Mononuclear cell (primary cell): ENCODE measurements around the gene YPEL3. TPM values are rescaled to one million over a fixed set of nuclear protein-coding genes. Genes with fewer than 3 reads are reported as not detected.

Experiments used
- H3K27me3 ChIP-seq: 2 replicates; pipeline ENCODE4 v1.6.0; 2011; ENCODE audit warnings: low read length, control low read depth; ENCODE audit not compliant: insufficient read depth
- H3K4me1 ChIP-seq: 2 replicates; pipeline ENCODE4 v1.5.1; 2011; ENCODE audit warnings: mild to moderate bottlenecking, low read length, control low read depth; ENCODE audit not compliant: insufficient read depth
- H3K4me3 ChIP-seq: 2 replicates; pipeline ENCODE4 v1.5.1; 2011; ENCODE audit warnings: mild to moderate bottlenecking, low read length, moderate library complexity
- H3K9me3 ChIP-seq: 2 replicates; pipeline ENCODE4 v1.5.1; 2011; ENCODE audit warnings: low read depth, mild to moderate bottlenecking, control low read depth, low read length
- total RNA-seq: library from RNA; depleted of rRNA; stranded (reverse); fragments of >200 nt; gene quantifications from one replicate; pipeline ENCODE4 v1.2.3, GENCODE V29; 2012

The YPEL3 gene
- total RNA-seq, 1 donor: 66.0 TPM

- no peak overlapping the region for H3K4me3 ChIP-seq
- no peaks in the 10 kb centered on the region for H3K9me3 ChIP-seq
- H3K4me1 ChIP-seq: peaks cover 14% of the 10 kb centered on the region
- H3K27me3 ChIP-seq: no peaks in the 10 kb centered on the region
These were observed 35.7 kb downstream of the YPEL3 start for GRCh38 chr16:30060346-30060745.

- Histone ChIP-seq H3K27me3 (no peaks in the 10 kb centered on the region), H3K4me3 (no peak overlapping the region)
These were observed 41.0 kb downstream of the YPEL3 start for GRCh38 chr16:30054959-30055553.

DNA sequence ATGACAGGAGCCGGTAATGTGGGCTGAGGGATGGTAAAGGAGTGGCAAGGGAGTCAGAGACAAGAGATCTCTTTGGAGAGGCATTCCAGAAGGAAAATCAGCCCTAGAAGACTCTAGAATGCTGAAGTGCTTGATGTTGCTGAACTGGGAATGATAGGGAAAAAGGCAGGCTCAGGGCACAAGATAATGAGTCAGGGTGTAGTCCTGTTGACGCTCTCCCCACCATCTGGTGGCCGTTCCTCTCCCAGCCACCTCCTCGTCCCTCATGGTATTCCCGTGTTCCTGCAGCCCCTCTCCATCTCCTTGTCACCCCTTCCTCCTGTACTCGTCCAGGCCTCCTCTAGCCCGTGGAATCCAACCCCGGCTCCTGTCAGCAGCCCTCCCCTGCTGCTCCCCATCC, 41.6 kb downstream of the YPEL3 start:
- peaks cover 19% of the 10 kb centered on the region for H3K4me1 ChIP-seq
- no peak overlapping the region for H3K4me3 ChIP-seq
- H3K27me3 ChIP-seq: no peaks in the 10 kb centered on the region
- H3K9me3 ChIP-seq: no peaks in the 10 kb centered on the region

More at GRCh38 chr16:30054959-30055553, 41.0 kb downstream of the YPEL3 start:
- Histone ChIP-seq H3K9me3 (no peaks in the 10 kb centered on the region), H3K4me1 (peaks cover 19% of the 10 kb centered on the region)

- Histone ChIP-seq H3K27me3 (no peaks in the 10 kb centered on the region), H3K9me3 (no peaks in the 10 kb centered on the region), H3K4me1 (peaks cover 19% of the 10 kb centered on the region), H3K4me3 (peak overlapping the region; percentile 44)
These were observed 42.5 kb downstream of the YPEL3 start for GRCh38 chr16:30053376-30054015.

- H3K4me3 ChIP-seq: peak overlapping the region; percentile 44
- H3K9me3 ChIP-seq: no peaks in the 10 kb centered on the region
- peaks cover 19% of the 10 kb centered on the region for H3K4me1 ChIP-seq
- no peaks in the 10 kb centered on the region for H3K27me3 ChIP-seq
These were observed 43.2 kb downstream of the YPEL3 start for GRCh38 chr16:30052671-30053372.

GRCh38 chr16:30051518-30051917, 44.5 kb downstream of the YPEL3 start:
- Histone ChIP-seq H3K4me3 (no peak overlapping the region), H3K27me3 (no peaks in the 10 kb centered on the region), H3K4me1 (peaks cover 19% of the 10 kb centered on the region), H3K9me3 (no peaks in the 10 kb centered on the region)

DNA sequence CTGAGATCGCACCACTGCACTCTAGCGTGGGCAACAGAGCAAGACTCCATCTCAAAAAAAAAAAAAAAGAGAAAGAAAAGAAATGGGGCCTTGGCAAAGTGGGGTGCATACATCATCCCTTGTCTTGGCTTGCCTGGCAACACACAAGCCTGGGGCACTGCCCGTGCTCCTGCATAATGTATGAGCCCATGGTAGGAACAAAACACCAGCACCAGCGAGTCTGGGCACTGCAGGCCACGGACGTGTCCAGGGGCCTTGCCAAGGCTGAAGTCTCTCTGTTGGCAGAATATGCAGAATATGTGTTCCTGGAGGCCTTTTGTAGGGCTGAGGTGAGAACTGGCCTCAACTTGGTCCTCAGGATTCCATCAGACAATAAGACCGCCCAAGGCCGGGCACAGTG, 46.1 kb downstream of the YPEL3 start:
- Histone ChIP-seq H3K4me3 (no peak overlapping the region), H3K27me3 (no peaks in the 10 kb centered on the region), H3K9me3 (no peaks in the 10 kb centered on the region), H3K4me1 (peaks cover 17% of the 10 kb centered on the region)

GRCh38 chr16:30046588-30046987, 49.4 kb downstream of the YPEL3 start:
- Histone ChIP-seq H3K4me1 (no peaks in the 10 kb centered on the region), H3K9me3 (no peaks in the 10 kb centered on the region), H3K27me3 (no peaks in the 10 kb centered on the region), H3K4me3 (no peak overlapping the region)

DNA sequence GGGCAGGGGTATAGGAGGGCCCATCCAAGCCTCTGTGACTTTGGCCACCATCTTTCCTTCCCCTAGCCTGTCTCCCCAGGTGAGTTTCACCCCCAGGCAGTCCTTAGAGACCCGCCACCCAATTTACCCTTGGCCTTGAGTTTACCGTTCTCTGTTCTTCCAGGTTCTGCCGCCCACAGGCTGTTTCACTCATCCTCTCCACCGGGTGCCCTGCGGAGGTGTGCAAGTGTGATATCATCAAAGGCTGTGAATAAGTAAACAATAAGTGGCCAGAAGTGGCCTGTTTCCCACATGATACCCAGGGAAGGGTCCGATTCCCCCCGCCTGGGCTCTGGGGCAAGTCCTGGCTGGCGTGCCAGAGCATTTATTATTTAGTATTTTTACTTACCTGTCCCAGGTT, 49.8 kb downstream of the YPEL3 start:
- Histone ChIP-seq H3K4me3 (no peak overlapping the region), H3K4me1 (no peaks in the 10 kb centered on the region), H3K9me3 (no peaks in the 10 kb centered on the region), H3K27me3 (no peaks in the 10 kb centered on the region)

Other genes starting within 250 kb of the YPEL3 start
- 22.1 TPM for gene CDIPT, start 233.0 kb downstream of the YPEL3 start, total RNA-seq
- gene SEZ6L2, start 196.7 kb downstream of the YPEL3 start, total RNA-seq: under 0.01 TPM
- not detected for gene ASPHD1, start 195.7 kb downstream of the YPEL3 start, total RNA-seq
- 21.5 TPM for gene KCTD13, start 170.0 kb downstream of the YPEL3 start, total RNA-seq
- 61.1 TPM for gene TMEM219, start 134.1 kb downstream of the YPEL3 start, total RNA-seq
- gene TAOK2, start 122.3 kb downstream of the YPEL3 start, total RNA-seq: 10.5 TPM
- gene HIRIP3, start 100.6 kb downstream of the YPEL3 start, total RNA-seq: 3.9 TPM
- gene INO80E, start 100.0 kb downstream of the YPEL3 start, total RNA-seq: 32.0 TPM
- not detected for gene DOC2A, start 85.2 kb downstream of the YPEL3 start, total RNA-seq
- not detected for gene C16orf92, start 73.0 kb downstream of the YPEL3 start, total RNA-seq
- gene TLCD3B, start 64.9 kb downstream of the YPEL3 start, total RNA-seq: not detected
- 343 TPM for gene ALDOA, start 30.5 kb downstream of the YPEL3 start, total RNA-seq
- gene PPP4C, start 20.2 kb downstream of the YPEL3 start, total RNA-seq: 79.7 TPM
- gene TBX6, start 4.3 kb downstream of the YPEL3 start, total RNA-seq: 0.10 TPM
- 0.31 TPM for gene GDPD3, start 17.3 kb upstream of the YPEL3 start, total RNA-seq
- gene MAPK3, start 27.0 kb upstream of the YPEL3 start, total RNA-seq: 26.1 TPM
- gene CORO1A, start 87.4 kb upstream of the YPEL3 start, total RNA-seq: 361 TPM
- 35.4 TPM for gene BOLA2B, start 97.5 kb upstream of the YPEL3 start, total RNA-seq
- 22.5 TPM for gene SLX1A, start 97.7 kb upstream of the YPEL3 start, total RNA-seq
- gene SULT1A3, start 103.0 kb upstream of the YPEL3 start, total RNA-seq: 3.8 TPM
- 12.1 TPM for gene NPIPB13, start 152.3 kb upstream of the YPEL3 start, total RNA-seq